Measurements from ENCODE around the gene PRKCE.

The PRKCE gene

DNA sequence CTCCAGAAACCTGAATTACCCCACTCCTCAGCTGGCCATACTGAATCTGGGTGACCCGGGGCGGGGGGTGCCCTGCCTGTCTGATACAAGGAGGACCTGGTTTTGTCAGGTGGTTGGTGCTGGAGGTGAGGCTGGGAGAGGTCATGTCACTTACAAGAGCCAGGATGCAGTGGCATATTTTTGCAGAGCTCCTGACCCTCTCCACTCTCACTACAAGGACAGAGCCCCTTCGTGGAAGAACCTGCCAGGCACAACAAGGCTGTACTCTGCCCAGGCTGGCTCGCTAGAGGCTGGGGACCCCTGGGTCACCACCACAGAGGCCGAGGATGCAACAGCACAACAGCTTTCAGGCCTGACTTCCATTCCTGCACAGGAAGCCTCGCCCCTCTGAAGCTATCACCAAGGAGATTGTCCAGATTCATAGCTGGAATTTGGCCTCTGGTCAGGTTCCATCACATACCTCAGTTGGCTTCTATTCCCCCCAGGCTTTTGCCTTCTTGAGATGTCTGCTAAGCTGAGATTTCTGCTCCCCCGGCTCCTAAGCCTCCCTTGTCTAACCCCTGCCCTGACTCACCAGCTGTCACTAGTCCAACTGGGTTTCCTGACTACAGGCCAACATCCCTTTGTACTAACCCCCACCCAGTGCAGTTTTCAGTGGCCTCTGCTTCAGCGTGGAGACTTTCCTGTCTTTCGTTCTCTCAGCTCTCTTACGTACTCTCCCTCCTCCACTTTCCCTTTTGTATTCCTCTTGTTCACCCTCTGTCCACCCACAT is 513.2 kb downstream of the PRKCE start:
- DNase-seq (ENCODE audit: low read depth in 2 of 2) = no peak

DNA sequence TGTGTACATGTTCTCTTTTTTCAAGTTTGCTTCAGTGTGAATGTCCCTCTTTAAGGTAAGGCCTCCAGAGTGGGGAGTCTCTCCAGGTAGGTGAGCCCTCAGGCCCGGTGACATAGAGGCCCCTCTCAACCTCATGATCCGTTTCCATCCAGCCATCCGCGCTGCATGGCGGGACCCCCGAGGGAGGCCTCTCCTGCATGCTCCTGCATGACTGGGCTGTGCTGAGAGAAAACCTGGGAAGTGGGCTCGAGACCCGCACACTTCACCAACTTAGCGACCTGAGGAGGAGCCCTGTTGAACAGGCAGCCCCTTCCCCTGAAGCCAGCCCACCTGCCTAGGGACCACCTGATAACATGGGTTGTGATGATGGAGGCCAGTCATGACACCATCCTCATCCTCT is 514.4 kb downstream of the PRKCE start:
- DNase-seq (ENCODE audit: low read depth in 2 of 2) = no peak

DNA sequence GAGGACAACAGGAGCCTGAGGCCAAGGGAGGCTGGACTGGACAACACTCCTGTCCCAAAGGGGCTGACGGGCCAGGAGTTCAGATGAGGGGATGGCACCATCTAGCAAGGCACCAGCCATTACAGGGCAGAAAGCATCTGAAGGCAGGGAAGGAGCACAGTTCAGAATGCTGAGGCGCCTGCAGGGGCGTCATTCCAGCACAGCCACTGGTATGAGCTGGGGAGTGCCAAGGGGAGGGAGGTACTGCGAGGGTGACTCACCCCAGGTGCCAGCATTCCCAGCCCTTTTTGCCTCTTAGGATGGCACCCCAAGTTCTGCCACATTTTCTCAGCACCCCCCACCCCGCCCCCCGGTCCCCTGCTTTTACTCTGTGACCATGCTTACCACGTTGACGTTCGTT is 515.9 kb downstream of the PRKCE start:
- DNase-seq (ENCODE audit: low read depth in 2 of 2) = no peak

DNA sequence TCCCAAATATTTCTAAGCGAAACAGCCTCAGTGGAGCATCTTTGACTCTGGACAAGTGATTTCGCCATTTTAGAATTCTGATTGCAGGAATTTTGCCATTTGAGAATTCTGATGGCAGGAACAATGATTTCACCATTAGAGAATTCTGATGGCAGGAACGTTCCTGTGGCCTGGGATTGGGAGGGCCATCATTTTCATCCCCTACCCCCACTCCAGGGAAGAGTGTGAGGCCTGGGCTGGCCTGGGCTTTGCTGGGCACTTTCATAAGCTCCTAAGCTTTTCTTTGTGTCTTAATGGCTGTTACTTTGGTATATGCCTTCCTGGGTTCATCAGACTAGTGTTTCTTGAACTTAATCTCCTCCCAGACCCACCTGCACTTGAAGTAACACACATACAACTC is 516.4 kb downstream of the PRKCE start:
- DNase-seq (ENCODE audit: low read depth in 2 of 2) = no peak

DNA sequence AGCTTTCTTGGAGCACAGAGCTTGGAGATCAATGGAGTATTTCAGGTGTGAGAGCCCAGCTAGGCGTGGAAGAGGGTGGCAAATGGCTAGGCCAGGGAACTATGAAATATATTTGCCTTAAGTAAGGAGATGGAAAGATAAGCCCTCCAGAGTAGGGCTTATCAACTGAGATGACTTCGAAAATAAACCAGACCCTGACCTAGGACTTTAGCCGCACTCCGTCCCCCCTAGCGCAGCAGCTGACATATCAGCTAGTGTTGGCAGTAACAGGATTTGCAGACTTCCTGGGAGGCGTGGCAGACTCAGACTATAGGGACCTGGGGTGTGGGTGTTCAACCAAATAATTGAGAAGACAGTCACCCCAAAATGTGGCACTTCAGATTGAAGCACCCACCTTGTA is 518.0 kb downstream of the PRKCE start:
- no peak for DNase-seq (ENCODE audit: low read depth in 2 of 2)

DNA sequence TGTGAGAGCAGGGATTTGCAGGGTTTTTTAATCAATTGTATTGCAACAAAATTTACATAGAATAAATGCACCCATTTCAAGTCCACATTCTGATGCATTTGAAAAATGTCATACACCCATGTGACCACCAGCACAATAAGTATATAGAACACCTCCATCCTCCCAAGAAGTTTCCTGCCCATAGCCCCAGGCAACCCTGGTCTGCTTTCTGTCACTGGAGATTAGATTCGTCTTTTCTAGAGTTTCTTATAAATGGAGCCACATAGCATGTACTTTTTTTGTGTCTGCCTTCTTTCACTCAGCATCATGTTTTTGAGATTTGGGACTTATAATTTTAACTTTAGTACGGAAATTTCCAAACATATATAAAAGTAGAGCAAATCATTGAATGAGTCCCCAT is 518.6 kb downstream of the PRKCE start:
- DNase-seq (ENCODE audit: low read depth in 2 of 2) = no peak

DNA sequence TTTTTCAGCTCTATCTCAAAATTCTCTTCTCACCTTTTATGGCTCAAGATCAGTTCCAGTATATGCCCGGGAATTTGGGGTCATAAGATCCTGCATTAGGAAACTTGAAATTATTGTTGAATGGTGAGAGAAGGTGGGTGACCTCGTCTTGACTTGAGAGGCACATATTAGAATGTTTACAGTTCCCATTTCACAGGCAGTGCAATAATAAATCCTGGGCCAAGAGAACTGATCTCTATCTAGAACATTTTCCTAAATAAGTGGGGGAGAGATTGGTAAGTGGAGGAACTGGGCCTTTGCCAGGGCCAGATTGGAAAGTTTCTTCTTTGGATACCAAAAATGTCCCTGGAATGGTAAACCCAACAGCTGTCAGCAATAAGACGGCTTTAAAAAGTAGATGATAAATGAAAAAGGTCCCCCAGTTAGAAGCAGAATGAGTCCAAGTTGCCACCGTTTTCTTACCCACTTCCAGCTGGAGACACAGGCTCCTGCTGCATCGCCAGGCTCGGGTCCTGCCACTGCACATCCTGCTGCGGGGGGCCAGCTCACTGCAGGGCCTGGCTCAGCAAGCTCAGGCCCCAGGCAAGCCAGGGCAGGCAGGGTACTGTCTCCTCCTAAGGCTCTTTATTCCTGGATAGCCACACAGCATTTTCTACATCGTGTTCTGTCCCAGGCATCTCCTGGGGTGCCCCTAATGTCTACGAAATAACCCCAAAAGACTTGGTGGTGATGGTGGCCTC is 519.3 kb downstream of the PRKCE start:
- DNase-seq (ENCODE audit: low read depth in 2 of 2) = no peak

DNA sequence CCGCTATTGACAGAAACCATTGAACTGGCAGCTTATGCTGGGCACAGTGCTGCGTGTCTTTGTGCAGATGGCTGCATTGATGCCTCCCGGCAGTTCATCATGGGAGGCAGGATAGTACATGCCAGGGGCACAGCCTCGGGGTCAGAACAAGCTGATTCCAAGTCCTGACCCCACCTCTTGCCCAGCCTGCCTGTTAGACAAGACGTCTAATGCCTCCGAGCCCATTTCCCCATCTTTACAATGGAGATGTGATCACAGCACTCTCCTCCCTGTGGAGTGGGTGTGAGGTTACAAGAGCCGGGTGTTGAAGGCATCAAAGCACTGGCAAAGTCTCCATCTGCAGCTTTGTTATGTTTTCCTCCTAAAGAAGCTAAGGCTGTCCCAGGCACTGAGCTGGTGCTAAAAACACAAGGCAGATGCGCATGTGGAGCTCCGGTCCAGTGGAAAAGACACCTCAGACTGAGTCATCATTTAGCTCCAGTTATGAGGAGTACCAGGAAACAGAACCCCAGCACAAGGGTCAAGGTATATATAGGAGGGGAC is 520.0 kb downstream of the PRKCE start:
- no peak for DNase-seq (ENCODE audit: low read depth in 2 of 2)

DNA sequence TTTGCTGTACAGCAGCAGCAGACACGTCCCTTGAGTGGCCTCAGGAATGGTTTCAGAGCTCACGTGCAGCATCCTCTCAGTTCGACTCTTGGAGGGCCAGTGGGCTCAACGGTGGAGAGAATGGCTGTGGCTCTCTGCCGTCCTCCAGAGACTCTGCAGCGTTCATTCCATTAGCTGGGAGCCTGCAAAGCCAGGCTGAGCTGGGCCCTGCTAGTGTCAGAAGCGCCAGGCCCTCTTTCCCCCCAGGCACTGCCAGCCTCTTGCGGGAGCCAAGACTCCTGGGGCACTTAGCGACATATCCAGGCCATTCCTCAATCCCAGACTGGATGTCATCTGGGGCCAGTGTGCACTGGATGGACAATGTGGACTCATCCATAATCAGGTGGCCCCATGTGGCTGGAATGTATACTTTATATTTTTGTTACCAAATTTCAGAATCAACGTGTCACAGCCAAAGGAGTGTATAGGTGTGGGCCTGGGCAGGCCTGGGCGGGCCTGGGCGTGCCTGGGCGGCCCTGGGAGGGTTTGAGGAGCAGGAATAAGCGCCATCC is 520.6 kb downstream of the PRKCE start:
- DNase-seq (ENCODE audit: low read depth in 2 of 2) = no peak

DNA sequence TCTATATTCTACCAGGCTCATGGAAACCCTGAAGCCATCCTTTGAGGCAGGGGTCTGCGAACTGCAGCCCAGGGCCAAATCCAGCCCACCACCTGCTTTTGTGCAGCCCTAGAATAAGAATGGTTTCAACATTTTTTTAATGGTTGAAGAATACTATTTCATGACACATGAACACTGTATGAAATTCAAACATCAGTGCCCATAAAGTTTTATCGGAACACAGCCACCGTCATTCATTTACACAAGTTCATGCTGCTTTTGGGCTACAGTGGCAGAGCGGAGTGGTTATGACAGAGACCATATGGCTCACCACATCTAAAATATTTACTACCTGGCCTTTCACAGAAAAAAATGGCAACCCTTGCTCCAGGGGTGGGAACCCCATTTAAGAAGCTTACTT is 521.6 kb downstream of the PRKCE start:
- DNase-seq (ENCODE audit: low read depth in 2 of 2) = no peak

DNA sequence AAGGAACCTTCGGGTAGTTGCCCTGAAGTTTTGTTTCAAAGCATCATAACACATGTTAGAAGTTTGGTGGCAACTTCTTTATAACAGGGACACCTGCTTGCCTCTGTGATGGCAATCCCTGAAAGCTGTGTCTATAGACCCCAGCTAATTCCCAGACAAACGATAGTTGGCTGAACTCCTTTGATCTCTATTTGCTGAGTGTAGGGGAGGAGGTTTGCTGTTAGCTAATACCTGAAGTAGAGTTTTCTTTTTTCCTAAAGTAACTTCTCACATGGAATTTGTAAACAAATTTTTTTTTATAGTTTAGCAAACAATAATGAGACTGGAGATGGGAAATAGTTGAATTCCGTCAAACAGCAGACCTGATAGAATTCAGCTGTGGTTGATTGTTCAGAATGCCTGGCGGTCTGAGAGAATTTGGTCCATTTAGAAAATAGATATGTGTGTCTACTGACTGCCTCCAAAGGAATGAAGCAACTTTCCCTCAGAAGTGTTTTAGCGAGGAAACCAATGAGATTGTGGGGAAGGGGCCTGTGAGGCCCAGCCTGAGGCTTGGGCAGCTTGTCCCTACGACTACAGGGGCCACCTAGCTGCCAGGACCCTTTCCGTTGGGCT is 522.3 kb downstream of the PRKCE start:
- no peak for DNase-seq (ENCODE audit: low read depth in 2 of 2)

DNA sequence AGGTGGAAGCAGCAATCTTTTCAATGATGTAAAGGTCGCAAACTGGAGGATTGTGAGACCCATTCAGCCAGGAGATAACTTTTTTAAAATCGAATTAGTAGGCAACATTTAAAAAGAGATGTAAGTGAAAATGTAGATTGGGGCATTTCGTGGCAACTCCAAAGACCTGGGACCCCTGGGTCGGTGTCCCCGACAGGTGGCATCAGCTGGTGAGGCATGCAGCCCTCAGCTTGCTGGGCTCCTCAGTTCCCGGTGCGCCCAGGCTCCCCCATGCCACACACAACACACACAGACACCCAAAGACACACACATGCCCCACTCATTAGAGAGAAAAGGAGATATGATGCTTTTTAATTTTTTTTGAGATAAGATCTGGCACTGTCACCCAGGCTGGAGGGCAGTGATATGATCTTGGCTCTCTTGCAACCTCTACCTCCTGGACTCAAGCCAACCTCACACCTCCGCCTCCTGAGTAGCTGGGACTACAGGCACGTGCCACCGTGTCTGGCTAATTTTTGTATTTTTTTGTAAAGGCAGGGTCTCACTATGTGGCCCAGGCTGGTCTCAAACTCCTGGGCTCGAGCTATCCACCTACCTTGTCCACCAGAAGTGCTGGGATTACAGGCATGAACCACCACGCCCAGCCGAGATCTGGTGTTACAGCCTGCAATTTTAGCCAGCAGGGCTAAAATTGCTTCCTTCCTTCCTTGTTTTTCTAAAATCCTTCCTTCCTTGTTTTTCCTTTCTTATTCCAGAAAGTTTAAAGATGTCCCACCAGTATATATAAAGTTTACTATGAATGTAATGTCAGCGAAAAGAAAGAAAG is 523.1 kb downstream of the PRKCE start:
- no peak for DNase-seq (ENCODE audit: low read depth in 2 of 2)

DNA sequence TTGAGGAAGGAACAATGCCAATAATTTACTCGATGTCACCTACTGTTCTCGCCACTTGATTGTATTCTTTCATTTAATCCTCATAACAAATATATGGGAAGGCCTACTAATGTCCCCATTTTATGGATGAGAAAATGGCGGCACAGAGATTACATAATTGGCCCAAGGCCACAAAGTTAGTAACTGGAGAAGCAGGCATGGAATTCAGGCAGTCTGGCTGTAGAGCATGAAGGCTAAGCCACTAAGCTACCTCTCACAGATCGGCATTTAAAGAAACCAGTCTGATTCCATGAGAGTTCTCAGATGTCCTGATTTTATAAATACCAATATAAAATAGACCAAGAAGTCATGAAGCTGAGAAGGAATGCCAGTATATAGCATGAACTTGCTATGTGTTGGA is 523.9 kb downstream of the PRKCE start:
- DNase-seq (ENCODE audit: low read depth in 2 of 2) = no peak

DNA sequence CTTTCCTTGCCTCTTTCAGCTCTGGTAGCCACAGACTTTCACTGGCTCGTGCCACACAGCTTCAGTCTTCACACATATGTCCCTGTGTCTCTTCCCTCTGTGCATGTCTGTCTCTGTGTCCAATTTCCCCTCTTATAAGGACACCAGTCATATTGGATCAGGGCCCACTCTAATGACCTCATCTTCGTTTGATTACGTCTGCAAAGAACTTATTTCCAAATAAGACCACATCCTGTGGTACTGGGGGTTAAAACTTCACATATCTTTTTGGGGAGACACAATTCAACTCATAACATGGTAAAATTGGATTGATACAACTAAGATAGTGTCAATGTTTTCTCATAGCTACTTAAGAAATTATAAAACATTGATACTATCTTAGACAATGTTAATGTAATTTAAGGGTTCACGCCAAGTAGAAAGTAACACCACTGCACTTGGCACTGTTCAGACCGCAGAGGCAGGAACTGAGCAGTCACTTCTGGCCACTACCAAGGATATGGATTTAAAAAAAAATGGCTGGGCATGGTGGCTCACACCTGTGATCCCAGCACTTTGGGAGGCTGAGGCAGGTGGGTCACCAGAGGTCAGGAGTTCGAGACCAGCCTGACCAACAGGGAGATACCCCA is 526.1 kb downstream of the PRKCE start:
- DNase-seq (ENCODE audit: low read depth in 2 of 2) = no peak

DNA sequence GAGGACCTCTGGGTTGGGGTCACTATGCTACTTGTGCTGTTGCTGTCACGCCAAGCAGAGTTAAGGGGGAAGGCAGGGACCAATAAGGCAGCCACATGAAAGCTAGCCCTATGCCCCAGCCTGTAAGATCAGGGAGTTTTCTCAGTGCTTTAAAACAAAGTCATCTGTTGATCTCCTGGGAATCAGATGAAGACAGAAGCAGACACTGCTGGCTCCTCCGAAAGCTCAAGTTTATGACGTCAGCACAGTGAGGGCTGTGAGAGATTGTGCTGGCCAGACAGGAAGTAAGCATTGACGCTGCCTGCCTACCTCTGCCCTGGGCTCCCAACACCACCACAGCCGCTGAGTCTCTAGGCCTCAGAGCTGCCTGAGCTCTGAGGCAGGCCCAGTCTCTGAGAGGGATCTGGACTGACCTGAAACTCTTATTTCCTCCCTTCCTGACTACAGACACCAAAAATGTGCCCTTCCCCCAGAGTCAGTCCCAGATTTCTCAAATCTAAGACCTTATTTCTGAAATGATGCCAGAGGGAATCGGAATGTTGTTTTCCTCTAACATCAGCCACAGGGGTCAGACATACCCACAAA is 527.7 kb downstream of the PRKCE start:
- peak in 1 of 2 donors; percentile 16 for DNase-seq (ENCODE audit: low read depth in 2 of 2)

DNA sequence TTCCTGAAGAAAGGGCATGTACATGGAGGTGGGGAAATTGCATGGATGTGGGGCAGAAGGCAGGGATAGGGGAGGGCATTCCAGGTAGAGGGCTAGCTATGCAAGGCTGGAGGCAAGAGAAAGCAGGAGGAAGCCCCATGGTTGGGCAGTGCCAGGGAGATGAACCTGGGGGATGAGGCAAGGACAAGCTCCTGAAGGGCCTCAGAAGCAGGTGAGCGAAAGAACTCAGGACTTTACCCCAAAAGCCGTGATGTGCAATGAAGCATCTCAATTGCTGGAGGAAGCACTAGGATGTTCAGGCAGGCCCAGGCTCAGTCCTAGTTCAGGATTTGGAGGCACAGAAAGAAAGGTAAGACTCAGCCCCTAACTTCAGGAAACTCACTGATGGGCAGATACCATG is 528.7 kb downstream of the PRKCE start:
- DNase-seq (ENCODE audit: low read depth in 2 of 2) = no peak

DNA sequence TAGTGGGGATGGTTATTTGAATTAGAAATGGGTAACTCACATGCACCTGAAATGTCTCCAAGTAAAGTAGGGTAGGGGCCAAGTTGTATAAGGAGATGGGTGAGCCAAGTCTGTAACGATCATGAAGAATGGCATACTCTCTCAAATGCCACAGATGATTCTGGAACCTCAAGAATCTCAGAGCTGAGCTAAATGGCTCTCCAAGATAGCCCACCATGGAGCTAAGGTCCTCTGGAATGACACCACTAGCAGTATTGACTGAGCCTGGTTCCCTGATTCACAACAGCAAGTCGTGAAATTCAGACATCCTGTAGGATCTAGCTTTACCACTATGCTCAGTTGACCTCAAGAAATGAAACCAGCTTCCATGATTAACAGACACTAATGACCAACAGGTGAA is 529.8 kb downstream of the PRKCE start:
- no peak for DNase-seq (ENCODE audit: low read depth in 2 of 2)

DNA sequence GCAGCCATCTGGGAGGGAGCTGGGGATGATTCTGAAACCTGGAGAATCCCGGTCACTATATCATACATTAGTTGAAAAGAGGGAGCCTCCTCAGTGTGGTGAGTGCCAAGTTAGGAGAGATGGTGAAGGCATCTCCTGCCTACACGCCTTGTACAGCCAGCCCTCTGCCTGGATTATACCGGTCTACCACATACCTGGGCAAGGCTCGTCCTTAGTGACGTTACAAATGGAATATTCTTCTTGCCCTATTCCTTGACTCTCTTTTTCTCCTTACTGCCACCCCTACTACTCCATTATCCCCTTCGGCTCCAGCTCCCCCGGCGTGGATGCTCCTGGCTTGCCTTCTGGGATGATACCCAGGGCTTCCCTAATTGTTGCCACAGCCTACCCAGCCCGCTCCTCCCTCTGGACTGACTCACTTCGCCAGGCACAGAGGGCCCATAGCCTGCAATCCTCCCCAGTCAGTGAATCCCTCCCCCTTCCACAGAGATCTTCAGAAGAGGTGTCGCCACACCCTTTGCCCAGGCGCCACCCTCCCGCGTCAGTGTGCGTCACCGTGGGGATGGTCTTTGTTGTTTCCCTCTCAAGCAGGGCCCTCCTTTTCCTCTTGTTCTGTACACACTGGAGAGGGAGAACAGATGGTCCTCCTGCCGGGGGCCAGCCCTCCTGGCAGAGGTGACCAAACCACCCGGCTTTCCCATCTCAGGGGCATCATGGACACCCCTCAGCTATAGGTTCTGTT is 530.5 kb downstream of the PRKCE start:
- DNase-seq (ENCODE audit: low read depth in 2 of 2) = no peak

DNA sequence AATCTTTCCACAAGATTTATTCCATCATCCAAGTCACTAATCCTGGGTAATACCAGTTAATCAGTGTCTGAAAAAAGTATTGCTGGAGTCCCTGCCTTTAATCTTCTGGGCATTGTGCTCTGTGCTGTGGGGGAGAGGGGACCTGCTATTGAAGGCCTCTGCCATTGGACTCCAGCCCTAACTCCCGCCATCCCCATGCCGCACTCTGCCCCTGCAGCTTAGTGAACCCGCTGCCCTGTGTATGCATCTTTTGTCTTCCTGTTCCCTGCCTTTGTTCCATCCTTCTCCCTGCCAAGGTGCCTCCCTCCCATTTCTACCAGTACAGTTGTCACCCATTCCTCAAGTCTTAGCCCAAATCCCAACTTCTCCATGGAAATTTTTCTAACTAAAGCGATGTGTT is 532.0 kb downstream of the PRKCE start:
- DNase-seq (ENCODE audit: low read depth in 2 of 2) = no peak
